ENCODE measurements around the gene UBE2N. TPM values are rescaled to one million over a fixed set of nuclear protein-coding genes. Genes with fewer than 3 reads are reported as not detected.
"Not testable (repeated sequence)": the region's sequence is repeated elsewhere in the genome, so short reads cannot be mapped to it uniquely, and the experiment has no call there.

The UBE2N gene
- total RNA-seq, 1 donor from 2014 or later: 57.6 TPM

DNA sequence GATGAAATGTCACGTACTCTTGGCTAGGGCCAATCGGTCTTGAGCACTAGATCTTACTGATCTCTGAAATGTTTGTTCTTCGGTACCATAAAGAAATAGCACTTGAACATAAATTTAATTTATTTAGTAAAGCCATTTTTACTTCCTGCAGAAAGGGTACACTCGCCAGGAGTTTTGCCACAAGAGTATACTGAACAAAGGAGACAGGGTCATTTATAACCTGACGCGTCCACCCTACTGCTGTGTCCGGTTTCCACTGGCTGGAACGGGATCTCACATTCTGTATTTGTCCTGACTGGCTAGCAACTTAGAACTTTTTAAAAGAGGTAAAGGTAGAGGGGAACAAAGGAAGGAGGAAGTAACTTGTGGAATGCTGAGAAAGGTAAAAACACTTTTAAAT is 29.4 kb downstream of the UBE2N start:
- not testable (repeated sequence) for DNase-seq (ENCODE audit: low read depth)

DNA sequence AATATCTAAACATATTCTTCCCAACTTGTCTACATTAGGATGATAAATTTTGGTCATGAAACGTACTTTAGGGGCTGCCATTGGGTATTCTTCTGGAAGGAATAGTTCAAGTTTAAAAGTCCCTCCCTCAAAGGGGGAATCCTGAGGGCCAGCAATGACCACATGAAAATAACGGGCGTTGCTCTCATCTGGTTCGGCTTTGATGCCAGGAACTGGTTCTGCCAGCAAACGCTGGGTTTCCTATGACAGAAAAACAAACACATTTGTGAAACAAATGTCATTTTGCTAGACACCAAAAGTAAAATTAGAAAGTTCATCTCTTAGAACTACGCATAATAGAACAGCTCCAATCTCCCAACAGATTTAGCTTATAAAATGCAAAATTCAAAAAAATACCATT is 30.7 kb downstream of the UBE2N start:
- DNase-seq (ENCODE audit: low read depth): not testable (repeated sequence)

DNA sequence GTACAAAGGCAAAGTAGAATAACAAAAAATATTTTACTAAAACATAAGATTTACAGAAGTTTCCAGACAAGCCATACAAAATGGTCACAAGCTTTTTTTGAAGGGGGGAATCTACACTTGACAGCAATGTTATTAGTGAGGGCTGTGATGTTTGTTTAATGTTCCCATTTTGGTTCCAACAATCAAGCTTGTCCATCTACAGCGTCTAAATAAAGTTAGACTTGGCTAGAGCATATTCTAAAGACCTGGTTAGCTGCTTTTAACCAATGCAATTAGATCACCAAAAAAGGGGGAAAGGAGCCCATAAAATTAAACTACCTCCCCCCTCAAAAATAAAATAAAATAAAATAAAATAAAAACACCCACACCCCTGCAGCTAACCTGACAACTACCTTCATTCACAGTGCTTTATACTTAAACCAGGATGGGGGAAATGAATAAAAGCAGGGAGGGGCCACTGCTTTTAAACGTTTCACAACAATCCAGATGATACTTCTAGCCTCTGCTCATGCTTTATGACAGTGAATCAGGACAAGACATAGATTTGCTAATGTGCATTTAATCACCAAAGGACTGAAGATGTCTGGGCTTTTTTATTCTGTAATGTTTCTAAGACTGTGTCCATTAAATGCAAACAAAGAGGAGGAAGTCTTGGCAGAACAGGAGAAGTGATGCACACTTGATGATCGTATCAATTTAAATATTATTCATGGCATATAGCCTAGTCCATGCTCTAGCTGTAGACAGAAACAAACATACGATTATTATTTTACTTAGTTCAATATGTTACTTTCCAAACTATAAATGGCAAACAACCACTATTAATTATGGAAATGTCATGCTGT is 32.2 kb downstream of the UBE2N start:
- DNase-seq (ENCODE audit: low read depth): not testable (repeated sequence)

DNA sequence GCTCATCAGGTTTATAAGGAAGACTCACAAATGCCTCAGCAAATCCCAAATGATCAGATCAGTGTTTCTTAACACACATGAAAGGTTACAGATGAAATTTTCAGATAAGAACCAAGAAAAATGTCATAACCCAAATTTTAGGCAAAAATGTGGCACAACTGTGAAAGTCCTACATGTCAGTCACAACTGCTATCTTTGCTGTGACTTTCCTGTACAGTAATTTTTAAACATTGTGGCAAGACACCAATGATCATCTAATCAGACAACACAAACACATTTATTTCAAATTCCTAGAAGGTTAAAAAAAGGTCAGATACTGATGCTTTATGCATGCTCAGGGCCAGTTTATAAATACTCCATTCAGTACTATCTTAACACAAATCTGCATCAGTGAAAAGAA is 32.9 kb downstream of the UBE2N start:
- no peak for DNase-seq (ENCODE audit: low read depth)

DNA sequence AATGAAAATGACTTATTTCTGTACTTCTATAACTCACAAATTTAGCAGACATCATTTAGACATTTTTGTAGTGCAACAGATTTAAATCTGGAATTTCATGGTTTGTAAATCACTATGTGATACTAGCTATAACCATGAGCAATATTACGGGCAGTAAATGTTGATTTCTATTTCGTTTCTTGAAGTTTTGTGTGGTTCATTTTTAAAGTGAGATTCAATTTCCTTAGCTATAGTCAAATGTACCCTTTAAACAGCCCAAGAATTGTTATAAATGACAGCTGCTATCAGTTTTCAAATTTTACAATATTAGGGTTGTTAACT is 33.8 kb downstream of the UBE2N start:
- no peak for DNase-seq (ENCODE audit: low read depth)

DNA sequence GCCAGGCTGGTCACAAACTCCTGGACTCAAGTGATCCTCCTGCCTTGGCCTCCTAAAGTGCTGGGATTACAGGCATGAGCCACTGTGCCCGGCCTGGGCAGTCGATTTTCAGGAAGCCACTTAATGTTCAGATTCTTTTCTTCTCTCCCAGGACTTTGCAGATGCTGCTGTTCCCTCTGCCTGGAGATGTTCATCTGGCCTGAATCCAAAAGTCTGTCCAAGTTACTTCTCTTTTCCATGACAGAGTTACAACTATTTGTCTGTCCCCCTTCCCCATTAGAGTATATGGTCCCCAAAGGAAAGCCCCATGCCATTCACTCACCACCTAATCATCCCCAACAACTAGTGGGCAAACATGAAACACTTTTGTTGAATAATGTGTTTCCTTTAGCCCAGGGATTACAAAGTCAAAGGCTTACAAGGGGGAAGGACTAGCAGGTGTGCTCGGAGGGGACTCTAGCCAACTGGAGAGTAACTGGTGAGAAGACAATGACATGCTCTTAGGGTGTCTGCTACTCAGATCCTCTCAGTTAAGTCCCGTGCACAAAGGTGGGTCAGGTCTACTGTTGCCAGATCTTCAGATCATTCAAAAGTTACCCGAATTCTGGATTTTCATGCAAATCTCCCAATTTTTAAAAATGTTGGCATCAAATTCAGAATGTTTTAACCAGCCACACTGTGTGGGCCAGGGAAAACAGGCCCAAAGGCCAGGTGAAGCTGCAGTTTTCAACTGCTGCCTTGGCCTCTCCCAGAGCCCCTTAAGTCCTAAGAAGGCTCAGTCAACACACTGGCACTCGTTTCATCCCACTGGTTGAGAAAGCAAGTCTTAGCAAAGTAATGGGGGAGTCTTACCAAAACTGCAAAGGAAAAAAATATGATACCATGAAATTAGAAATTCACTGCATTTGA is 34.4 kb downstream of the UBE2N start:
- DNase-seq (ENCODE audit: low read depth): no peak

DNA sequence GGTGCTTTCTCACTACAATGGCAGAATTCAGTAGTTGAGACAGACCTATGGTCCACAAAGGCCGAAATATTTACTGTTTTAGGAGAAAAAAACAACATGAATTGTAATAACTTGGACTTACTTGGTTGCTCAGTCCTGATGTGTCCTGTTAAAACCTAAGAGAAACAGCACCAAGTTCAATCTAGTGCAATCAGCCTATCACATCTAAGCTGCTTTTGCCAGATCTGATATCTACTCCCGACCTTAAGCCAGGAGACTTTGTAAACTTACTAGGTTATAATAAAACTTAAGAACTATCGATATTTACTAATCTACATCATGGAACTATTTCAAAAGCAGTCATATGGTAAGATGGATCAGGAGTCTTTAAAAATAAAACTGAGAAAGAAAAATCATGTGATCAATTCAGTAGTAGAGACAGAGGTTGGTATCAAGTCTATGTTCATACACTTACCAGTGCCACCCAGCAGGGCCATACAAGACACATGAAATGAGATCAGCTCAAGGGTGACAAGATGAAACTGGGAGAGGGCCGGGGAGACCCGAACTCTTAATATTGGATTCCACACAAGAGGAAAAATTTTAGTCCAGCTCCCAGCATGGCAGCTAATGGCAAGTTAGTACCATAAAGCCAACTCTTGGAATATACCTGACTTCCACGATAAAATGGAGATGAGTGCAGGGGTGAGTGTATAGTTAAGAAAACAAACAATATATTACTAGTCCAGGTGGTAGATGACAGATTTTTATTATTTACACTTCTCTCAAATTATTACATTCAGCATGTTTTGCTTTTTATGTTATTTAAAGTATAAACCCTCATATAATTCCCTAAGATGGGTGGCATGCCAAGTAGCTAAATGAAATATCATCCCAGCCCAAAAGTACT is 36.5 kb downstream of the UBE2N start:
- DNase-seq (ENCODE audit: low read depth): no peak

DNA sequence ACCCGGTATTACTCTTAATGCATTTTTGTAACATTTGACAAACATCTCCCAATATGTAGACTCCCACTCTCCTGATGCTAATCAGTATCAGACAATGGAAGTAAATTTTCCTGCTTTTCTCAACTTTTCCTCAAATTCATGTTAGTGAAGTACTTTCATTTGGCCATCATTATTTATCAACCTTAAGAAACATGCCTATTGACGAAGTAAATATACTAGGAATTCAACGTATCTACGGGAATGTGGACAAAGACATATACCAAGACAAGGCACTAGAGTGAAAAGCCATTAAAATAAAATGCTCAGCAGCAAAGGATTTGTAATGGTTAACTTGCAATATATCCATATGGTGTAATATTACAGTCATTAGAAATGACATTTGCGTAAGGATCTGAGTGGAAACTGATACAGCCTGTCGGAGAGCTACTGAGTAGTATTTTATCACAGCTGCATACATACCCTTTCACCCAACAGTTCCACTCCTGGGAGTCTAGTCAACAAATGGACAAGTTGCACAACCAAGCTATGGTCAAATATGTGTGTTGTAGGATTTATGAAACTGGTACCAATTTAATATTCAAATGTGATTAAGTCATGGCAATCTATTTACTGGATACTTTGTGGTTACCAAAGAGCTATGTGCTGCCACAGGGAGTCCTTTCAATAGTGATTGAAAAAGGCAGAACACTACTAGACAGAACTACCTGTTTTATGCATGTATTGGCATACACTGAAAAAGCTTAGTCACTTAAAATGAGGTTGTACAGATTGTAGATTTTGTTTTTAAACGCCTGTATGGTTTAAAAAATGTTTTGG is 37.6 kb downstream of the UBE2N start:
- no peak for DNase-seq (ENCODE audit: low read depth)

DNA sequence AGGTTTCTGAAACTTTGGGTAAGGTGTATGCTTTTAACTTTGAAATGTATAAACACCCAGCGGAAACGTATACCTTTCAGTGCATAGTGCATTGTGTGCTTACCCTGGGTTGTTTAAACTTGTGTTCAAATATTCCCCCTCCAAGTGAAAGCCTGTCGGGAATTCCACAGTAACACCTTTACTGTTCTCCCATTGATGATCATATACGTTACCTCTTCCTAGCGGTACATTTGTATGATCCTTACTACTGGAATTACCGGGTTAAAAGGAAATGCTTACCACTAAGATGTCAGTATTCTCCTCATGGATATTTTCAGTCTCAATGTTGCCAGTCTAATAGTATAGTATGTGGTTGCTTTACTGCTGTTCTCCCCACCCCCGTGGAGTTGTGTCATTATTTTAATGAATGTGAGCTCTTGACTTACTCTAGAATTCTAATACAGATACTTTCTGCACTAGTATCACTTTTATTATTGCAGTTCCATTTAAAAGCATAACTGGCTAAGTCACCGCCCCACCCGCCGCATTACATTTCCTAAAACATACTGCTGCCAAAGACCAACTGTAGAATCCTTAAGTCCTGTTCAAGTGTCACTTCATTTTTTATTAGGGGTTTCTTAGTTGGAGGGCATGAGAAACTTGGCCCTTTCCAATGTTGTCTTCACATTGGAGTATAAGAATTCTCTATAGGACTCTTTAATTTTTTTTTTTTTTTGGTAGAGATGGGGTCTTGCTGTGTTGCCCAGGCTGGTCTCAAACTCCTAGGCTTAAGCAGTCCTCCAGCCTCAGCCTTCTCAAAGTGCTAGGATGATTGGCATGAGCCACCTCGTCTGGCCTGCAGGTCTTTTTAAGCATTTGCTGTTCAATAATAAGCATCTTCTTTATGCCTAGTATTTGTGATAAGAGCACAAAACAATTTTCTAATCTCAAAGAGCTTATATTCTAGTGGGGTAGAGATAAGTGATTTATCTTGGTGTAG is 39.1 kb downstream of the UBE2N start:
- DNase-seq (ENCODE audit: low read depth): no peak

DNA sequence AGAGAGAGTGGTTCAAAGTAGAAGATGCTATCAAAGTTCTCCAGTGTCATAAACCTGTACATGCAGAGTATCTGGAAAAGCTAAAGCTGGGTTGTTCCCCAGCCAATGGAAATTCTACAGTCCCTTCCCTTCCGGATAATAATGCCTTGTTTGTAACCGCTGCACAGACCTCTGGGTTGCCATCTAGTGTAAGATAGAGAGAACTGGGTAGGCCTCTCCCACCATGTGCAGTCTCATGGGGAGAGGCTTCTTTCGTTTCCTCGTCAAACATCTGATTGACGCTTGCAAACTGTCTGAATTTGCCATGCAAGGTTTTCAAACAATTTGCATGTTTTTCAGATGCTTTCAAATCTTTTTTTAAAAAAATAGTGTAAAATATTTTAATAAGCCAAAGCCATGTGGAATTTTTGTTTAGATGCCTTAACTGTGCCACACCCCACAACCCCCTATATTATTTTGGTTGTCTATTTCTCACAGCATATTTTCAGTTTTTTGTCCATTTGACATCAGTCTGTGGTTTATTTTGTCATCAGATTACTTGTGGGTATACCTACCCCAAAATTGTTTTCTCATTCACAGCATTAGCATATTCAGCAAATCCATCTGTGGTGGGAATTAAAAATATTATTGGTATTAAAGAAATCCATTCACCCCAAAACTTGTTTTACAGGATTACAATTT is 42.4 kb downstream of the UBE2N start:
- not testable (repeated sequence) for DNase-seq (ENCODE audit: low read depth)

DNA sequence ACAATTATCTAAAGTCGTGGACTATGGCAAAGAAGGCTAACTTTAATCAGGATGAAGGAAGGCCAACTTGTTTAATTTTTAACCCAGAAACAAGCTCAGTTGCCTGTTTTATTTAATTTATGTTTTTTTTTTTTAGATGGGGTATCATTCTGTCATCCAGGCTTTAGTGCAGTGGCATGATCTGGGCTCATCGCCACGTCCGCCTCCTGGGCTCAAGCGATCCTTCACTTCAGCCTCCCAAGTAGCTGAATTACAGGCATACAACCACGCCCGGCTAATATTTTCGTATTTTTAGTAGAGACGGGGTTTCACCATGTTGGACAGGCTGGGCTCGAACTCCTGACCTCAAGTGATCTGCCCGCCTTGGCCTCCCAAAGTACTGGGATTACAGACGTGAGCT is 44.3 kb downstream of the UBE2N start:
- DNase-seq (ENCODE audit: low read depth): no peak

DNA sequence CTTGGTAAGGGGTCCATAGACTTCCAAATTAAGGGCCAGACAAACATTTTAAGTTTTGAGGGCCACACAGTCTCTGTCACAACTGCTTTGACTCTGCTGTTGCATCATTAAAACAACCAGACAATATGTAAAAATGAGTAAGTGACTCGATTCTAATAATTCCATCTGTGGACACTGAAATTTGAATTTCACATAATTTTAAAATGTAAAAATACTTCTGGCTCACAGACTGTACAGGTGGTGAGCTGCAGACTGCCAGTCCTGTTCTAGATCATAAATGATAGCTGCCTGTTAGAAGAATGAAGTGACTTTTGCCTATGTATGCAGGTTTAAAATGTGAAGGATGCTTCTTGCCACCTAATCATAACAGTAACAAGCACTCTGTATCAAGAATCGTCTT is 48.3 kb downstream of the UBE2N start:
- DNase-seq (ENCODE audit: low read depth): no peak

DNA sequence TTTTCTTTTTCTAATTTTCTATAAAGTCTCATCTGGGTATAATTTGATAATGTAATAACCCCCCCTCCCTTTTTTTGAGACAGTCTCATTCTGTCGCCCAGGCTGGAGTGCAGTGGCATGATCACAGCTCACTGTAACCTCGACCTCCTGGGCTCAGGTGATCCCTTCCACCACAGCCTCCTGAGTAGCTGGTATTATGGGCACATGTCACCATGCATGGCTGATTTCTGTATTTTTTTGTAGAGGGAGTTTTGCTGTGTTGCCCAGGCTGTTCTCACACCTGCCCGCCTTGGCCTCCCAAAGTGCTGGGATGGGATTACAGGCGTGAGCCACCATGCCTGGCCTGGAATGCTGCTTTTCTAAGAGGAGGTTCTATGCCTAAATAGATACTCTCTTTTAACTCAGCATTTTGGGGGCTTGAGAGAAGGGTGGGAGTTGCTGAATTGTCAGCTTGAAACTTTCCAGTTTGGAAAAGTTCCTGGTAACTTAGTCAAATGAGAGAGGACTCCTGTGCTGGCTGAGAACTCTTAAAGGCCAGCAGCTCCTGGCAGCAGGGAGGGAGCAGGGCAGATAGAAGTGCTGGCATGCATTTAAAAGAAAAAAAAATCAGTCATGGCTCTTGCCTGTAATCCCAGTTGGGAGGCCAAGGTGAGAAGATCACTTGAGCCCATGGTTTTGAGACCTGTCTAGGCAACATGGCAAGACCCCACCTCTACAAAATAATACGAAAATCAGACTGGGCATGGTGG is 51.0 kb downstream of the UBE2N start:
- no peak for DNase-seq (ENCODE audit: low read depth)

DNA sequence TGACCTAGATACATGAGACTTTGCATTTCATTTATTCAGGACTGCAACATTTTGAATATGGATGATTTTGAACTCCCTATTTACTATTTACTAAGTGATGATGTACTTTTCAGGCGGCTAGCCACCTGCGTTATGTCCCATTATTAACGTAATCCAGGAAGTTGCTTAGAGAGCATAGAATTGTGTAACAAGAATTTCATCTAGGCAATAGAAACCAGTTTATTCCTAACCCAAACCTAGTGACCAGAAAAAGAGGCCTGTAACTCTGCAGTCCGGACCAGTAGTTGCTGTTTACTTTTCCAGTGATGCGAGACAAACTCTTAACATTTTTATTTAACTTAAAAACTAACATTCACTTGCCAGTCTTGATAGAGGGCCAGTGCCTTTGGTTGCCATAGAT is 51.7 kb downstream of the UBE2N start:
- DNase-seq (ENCODE audit: low read depth): no peak

DNA sequence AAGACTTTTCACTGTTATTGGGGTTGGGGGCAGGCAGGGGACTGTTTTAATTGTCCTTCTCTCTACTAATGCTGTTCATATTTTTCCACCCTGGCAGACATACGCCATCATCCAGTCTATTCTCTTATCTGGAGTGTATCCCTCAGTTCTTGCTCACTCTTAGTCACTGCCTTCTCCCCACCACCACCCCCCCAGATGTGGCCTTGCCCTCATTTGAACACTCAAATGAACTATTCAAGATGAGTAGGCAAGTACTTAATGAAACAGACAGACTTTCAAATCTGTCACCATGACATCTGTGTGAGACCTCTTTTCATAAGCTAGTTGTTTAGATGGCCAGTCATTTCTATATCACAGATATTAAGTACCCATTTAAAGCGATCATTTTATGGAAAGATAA is 54.0 kb downstream of the UBE2N start:
- DNase-seq (ENCODE audit: low read depth): no peak

DNA sequence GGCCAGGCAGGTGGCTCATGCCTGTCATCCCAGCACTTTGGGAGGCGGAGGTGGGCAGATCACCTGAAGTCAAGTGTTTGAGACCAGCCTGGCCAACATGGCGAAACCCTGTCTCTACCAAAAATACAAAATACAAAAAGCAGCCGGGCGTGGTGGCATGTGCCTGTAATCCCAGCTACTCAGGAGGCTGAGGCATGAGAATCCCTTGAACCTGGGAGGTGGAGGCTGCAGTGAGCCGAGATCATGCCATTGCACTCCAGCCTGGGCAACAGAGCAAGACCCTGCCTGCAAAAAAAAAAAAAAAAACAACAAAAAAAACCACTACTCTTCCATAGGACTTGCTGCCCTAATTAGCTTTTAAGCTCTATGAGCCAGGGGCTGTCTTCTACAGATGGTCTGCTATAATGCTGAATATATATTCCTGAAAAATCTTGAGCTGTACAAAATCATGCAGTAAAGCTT is 59.7 kb downstream of the UBE2N start:
- not testable (repeated sequence) for DNase-seq (ENCODE audit: low read depth)

DNA sequence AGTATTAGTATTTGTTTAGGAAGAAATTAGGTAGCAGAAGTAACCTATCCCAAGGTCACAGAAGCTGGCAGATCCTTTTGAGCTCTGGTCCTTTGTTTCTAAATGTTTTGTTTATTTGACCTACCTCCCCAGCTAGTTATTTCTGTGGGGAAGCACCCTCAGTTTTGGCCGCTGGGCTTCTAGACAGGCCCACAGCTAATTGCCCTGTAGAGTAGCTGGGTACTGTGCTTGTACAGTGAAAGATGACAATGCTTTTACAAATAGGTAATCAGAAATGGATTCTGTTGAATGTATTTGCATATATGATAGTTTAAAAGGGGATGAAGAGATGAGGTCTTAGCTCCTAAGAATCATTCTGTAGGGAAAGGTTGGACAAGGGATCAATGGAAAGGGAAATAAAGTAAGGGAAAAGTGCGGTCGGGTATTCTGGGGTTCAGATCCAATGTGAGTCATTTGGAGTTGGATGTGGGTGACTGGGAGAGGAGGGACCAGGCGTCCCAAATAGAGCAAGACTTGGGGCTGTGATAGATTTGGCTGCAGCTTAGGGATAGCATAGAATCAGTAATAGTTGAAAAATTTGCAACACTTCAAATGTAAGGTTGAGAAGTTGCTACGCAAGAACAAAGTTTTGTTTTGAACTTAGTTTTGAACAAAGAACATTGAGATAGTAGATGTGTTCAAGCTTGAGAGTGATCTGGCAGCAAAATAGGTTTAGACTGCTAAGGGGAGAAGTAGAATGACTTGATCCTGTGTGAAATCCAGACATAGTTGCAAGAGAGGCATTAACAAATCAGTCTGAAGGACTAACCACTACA is 60.4 kb downstream of the UBE2N start:
- DNase-seq (ENCODE audit: low read depth): no peak
